ENCODE measurements around the gene HSD17B8.

HSD17B8 gene

DNA sequence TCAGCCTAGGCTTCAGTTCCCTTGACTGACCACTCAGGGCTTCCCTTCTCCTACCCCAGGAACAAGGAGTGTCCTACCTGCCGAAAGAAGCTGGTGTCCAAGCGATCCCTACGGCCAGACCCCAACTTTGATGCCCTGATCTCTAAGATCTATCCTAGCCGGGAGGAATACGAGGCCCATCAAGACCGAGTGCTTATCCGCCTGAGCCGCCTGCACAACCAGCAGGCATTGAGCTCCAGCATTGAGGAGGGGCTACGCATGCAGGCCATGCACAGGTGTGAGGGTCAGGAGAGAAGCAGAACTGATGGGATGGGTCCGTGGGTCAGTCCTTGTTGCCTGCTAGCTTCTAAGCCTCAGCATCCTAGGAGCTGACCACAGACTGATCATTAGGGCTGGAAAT is 5.4 kb downstream of the HSD17B8 start:
- H3K9me3 ChIP-seq (ENCODE audit: insufficient read depth, low read length) = no peaks in the 10 kb centered on the region
- no peak overlapping the region for H3K4me3 ChIP-seq (ENCODE audit: low read length)
- H3K9ac ChIP-seq (ENCODE audit: low read length) = no peak overlapping the region
- H3K4me1 ChIP-seq (ENCODE audit: low read length) = peaks cover 26% of the 10 kb centered on the region
- H4K20me1 ChIP-seq (ENCODE audit: insufficient read depth, low read length) = no peaks in the 10 kb centered on the region; the same call in 1 of the 2 replicates
- TF ChIP-seq, protein P1, sequence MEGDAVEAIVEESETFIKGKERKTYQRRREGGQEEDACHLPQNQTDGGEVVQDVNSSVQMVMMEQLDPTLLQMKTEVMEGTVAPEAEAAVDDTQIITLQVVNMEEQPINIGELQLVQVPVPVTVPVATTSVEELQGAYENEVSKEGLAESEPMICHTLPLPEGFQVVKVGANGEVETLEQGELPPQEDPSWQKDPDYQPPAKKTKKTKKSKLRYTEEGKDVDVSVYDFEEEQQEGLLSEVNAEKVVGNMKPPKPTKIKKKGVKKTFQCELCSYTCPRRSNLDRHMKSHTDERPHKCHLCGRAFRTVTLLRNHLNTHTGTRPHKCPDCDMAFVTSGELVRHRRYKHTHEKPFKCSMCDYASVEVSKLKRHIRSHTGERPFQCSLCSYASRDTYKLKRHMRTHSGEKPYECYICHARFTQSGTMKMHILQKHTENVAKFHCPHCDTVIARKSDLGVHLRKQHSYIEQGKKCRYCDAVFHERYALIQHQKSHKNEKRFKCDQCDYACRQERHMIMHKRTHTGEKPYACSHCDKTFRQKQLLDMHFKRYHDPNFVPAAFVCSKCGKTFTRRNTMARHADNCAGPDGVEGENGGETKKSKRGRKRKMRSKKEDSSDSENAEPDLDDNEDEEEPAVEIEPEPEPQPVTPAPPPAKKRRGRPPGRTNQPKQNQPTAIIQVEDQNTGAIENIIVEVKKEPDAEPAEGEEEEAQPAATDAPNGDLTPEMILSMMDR (IDR thresholded peaks at IDR 0.05; ENCODE audit: low read depth, low read length) = no peak
- no peak for TF ChIP-seq EZH2phosphoT487 (IDR thresholded peaks at IDR 0.05; ENCODE audit: low read depth)
- H2AFZ ChIP-seq (ENCODE audit: low read depth, low read length) = no peak overlapping the region
- no peak overlapping the region for H3K27ac ChIP-seq (ENCODE audit: low read length)
- no peak overlapping the region for H3K4me2 ChIP-seq (ENCODE audit: low read length)
- 0 out of 2 replicates have a peak, but pooled peaks cover 4% of the 10 kb centered on the region for H3K27me3 ChIP-seq (ENCODE audit: low read depth, low read length)
- peaks cover 3% of the 10 kb centered on the region for H3K36me3 ChIP-seq (replicated peaks; ENCODE audit: low read depth, low read length)
- no peaks in the 10 kb centered on the region for H3K79me2 ChIP-seq (ENCODE audit: low read length)

DNA sequence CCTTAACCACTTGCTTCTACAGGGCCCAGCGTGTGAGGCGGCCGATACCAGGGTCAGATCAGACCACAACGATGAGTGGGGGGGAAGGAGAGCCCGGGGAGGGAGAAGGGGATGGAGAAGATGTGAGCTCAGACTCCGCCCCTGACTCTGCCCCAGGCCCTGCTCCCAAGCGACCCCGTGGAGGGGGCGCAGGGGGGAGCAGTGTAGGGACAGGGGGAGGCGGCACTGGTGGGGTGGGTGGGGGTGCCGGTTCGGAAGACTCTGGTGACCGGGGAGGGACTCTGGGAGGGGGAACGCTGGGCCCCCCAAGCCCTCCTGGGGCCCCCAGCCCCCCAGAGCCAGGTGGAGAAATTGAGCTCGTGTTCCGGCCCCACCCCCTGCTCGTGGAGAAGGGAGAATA is 6.7 kb downstream of the HSD17B8 start:
- H3K9me3 ChIP-seq (ENCODE audit: insufficient read depth, low read length) = no peaks in the 10 kb centered on the region
- no peaks in the 10 kb centered on the region for H3K79me2 ChIP-seq (ENCODE audit: low read length)
- peaks cover 3% of the 10 kb centered on the region for H3K36me3 ChIP-seq (replicated peaks; ENCODE audit: low read depth, low read length)
- H3K4me2 ChIP-seq (ENCODE audit: low read length) = no peak overlapping the region
- TF ChIP-seq EZH2phosphoT487 (IDR thresholded peaks at IDR 0.05; ENCODE audit: low read depth) = no peak
- TF ChIP-seq, protein P1 (IDR thresholded peaks at IDR 0.05; ENCODE audit: low read depth, low read length) = no peak
- H2AFZ ChIP-seq (ENCODE audit: low read depth, low read length) = no peak overlapping the region
- no peak overlapping the region for H3K27ac ChIP-seq (ENCODE audit: low read length)
- H3K4me1 ChIP-seq (ENCODE audit: low read length) = peaks cover 19% of the 10 kb centered on the region
- no peaks in the 10 kb centered on the region; the same call in 1 of the 2 replicates for H4K20me1 ChIP-seq (ENCODE audit: insufficient read depth, low read length)
- H3K4me3 ChIP-seq (ENCODE audit: low read length) = no peak overlapping the region
- H3K9ac ChIP-seq (ENCODE audit: low read length) = no peak overlapping the region
- 0 out of 2 replicates have a peak, but pooled peaks cover 4% of the 10 kb centered on the region for H3K27me3 ChIP-seq (ENCODE audit: low read depth, low read length)

DNA sequence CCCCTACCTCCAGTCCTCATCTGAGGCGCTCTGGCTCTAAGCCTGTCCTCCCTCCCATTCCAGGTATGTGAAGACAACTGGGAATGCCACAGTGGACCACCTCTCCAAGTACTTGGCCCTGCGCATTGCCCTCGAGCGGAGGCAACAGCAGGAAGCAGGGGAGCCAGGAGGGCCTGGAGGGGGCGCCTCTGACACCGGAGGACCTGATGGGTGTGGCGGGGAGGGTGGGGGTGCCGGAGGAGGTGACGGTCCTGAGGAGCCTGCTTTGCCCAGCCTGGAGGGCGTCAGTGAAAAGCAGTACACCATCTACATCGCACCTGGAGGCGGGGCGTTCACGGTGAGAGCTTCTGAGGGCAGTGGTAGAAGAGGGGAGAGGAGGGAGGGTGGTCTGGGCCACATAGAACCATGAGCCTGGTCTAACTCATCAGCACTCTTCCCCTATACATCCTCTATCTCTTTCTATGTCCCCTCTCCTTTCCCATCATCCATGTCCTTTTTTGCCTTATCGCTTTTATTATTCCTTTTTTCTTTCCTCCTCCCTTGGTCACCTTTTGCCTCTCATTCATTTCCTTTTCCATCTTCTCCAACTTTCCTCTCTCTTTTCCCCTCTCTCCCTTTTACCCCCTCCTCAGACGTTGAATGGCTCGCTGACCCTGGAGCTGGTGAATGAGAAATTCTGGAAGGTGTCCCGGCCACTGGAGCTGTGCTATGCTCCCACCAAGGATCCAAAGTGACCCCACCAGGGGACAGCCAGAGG is 7.4 kb downstream of the HSD17B8 start:
- TF ChIP-seq EZH2phosphoT487 (IDR thresholded peaks at IDR 0.05; ENCODE audit: low read depth) = no peak
- TF ChIP-seq, protein P1 (IDR thresholded peaks at IDR 0.05; ENCODE audit: low read depth, low read length) = no peak
- Histone ChIP-seq H3K4me2 (ENCODE audit: low read length) (no peak overlapping the region), H3K27me3 (ENCODE audit: low read depth, low read length) (0 out of 2 replicates have a peak, but pooled peaks cover 4% of the 10 kb centered on the region)

GRCh38 chr6:33212857-33213165 is 8.4 kb downstream of the HSD17B8 start:
- Histone ChIP-seq H4K20me1 (ENCODE audit: insufficient read depth, low read length) (no peaks in the 10 kb centered on the region; the same call in 1 of the 2 replicates), H3K4me1 (ENCODE audit: low read length) (peaks cover 19% of the 10 kb centered on the region), H3K27ac (ENCODE audit: low read length) (no peak overlapping the region), H3K9me3 (ENCODE audit: insufficient read depth, low read length) (no peaks in the 10 kb centered on the region), H3K4me2 (ENCODE audit: low read length) (peak overlapping the region; percentile 86), H3K4me3 (ENCODE audit: low read length) (peak overlapping the region; percentile 75), H3K36me3 (replicated peaks; ENCODE audit: low read depth, low read length) (peaks cover 3% of the 10 kb centered on the region), H3K9ac (ENCODE audit: low read length) (peak overlapping the region; percentile 53; the same call in 1 of the 2 replicates), H2AFZ (ENCODE audit: low read depth, low read length) (no peak overlapping the region), H3K27me3 (ENCODE audit: low read depth, low read length) (0 out of 2 replicates have a peak, but pooled peaks cover 4% of the 10 kb centered on the region), H3K79me2 (ENCODE audit: low read length) (no peaks in the 10 kb centered on the region)
- no peak for TF ChIP-seq EZH2phosphoT487 (IDR thresholded peaks at IDR 0.05; ENCODE audit: low read depth)
- TF ChIP-seq, protein P1 (IDR thresholded peaks at IDR 0.05; ENCODE audit: low read depth, low read length) = no peak

More for the DNA sequence above, 7.4 kb downstream of the HSD17B8 start:
- Histone ChIP-seq H3K4me3 (ENCODE audit: low read length) (no peak overlapping the region), H3K27ac (ENCODE audit: low read length) (no peak overlapping the region), H3K4me1 (ENCODE audit: low read length) (peaks cover 19% of the 10 kb centered on the region), H2AFZ (ENCODE audit: low read depth, low read length) (no peak overlapping the region), H3K9me3 (ENCODE audit: insufficient read depth, low read length) (no peaks in the 10 kb centered on the region), H3K36me3 (replicated peaks; ENCODE audit: low read depth, low read length) (peaks cover 3% of the 10 kb centered on the region), H3K79me2 (ENCODE audit: low read length) (no peaks in the 10 kb centered on the region), H3K9ac (ENCODE audit: low read length) (no peak overlapping the region), H4K20me1 (ENCODE audit: insufficient read depth, low read length) (no peaks in the 10 kb centered on the region; the same call in 1 of the 2 replicates)
